Activated CD4-positive, alpha-beta T cell treated with anti-CD3 and anti-CD28 coated beads for 48 hours (primary cell): ENCODE results near the gene SLC25A1.
"Not testable (repeated sequence)": the region's sequence is repeated elsewhere in the genome, so short reads cannot be mapped to it uniquely, and the experiment has no call there.

ENCODE experiments used
- DNase-seq: peaks from one replicate; pipeline ENCODE4 v3.0.0-alpha.2; 2020

SLC25A1 gene

GRCh38 chr22:19179497-19180048 lies 1.0 kb upstream of the SLC25A1 start:
- peak; percentile 61 for DNase-seq

- peak; percentile 58 for DNase-seq
These were observed 375 bp downstream of the SLC25A1 start for GRCh38 chr22:19178065-19178656.

- no peak for DNase-seq
These were observed 1.1 kb downstream of the SLC25A1 start for GRCh38 chr22:19177164-19178064.

GRCh38 chr22:19176732-19177131 lies 1.8 kb downstream of the SLC25A1 start:
- no peak for DNase-seq

- DNase-seq, result no peak
These were observed 2.3 kb downstream of the SLC25A1 start for GRCh38 chr22:19176175-19176643.

GRCh38 chr22:19175602-19176174 lies 2.8 kb downstream of the SLC25A1 start:
- no peak for DNase-seq

GRCh38 chr22:19175026-19175601 lies 3.4 kb downstream of the SLC25A1 start:
- no peak for DNase-seq

- DNase-seq, result no peak
These were observed 4.2 kb downstream of the SLC25A1 start for GRCh38 chr22:19174106-19175025.

- no peak for DNase-seq
These were observed 5.2 kb downstream of the SLC25A1 start for GRCh38 chr22:19173047-19174035.

GRCh38 chr22:19172213-19173046 lies 6.1 kb downstream of the SLC25A1 start:
- no peak for DNase-seq

GRCh38 chr22:19169947-19170318 lies 8.6 kb downstream of the SLC25A1 start:
- DNase-seq, result no peak

GRCh38 chr22:19169002-19169946 lies 9.3 kb downstream of the SLC25A1 start:
- DNase-seq, result no peak

- no peak for DNase-seq
These were observed 10.2 kb downstream of the SLC25A1 start for GRCh38 chr22:19168088-19168890.

- no peak for DNase-seq
These were observed 11.2 kb downstream of the SLC25A1 start for GRCh38 chr22:19167106-19167869.

GRCh38 chr22:19166421-19166820 lies 12.1 kb downstream of the SLC25A1 start:
- DNase-seq, result no peak

- no peak for DNase-seq
These were observed 14.1 kb downstream of the SLC25A1 start for GRCh38 chr22:19164425-19164824.

- not testable (repeated sequence) for DNase-seq
These were observed 19.9 kb downstream of the SLC25A1 start for GRCh38 chr22:19158649-19159048.
